GM12864 (cell line): ENCODE measurements around the gene C1orf226.

Experiments
- DNase-seq: peaks from one replicate; pipeline ENCODE4 v3.0.0-alpha.2; 2011; ENCODE audit warnings: low read depth
- H3K4me3 ChIP-seq: 2 replicates; pipeline ENCODE4 v1.5.1; 2011; ENCODE audit warnings: mild to moderate bottlenecking, low read depth, low read length, control low read depth
- TF ChIP-seq, protein P1 (sequence below): IDR thresholded peaks from 2 replicates; pipeline ENCODE4 v1.5.1; 2011; ENCODE audit warnings: low read depth, mild to moderate bottlenecking, moderate library complexity, low read length, control low read depth, inconsistent platforms; ENCODE audit errors: missing control alignments

The C1orf226 gene

DNA sequence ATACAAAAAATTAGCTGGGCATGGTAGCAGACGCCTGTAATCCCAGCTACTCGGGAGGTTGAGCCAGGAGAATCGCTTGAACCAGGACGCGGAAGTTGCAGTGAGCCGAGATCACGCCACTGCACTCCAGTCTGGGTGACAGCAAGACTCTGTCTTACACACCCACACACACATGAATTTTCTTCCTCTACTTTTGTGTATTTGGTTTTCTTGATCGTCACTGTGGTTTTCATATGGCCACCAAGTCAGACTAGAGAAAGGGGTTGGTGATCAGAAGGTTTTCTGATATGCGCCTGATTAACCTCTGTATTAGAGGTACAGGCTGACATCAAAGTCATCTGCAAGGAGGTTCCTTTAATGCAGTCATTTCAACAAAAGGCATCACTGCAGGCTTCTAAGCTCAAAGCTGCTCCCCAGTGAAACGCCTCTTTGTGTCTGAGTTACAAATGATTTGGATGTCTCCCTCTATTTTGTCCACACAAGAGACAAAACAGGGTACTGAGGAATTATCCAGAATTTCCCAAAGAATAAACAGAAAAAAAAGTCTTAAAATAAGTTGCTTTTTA is 19.3 kb downstream of the C1orf226 start:
- TF ChIP-seq, protein P1, sequence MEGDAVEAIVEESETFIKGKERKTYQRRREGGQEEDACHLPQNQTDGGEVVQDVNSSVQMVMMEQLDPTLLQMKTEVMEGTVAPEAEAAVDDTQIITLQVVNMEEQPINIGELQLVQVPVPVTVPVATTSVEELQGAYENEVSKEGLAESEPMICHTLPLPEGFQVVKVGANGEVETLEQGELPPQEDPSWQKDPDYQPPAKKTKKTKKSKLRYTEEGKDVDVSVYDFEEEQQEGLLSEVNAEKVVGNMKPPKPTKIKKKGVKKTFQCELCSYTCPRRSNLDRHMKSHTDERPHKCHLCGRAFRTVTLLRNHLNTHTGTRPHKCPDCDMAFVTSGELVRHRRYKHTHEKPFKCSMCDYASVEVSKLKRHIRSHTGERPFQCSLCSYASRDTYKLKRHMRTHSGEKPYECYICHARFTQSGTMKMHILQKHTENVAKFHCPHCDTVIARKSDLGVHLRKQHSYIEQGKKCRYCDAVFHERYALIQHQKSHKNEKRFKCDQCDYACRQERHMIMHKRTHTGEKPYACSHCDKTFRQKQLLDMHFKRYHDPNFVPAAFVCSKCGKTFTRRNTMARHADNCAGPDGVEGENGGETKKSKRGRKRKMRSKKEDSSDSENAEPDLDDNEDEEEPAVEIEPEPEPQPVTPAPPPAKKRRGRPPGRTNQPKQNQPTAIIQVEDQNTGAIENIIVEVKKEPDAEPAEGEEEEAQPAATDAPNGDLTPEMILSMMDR: no peak
- no peak overlapping the region for H3K4me3 ChIP-seq
- DNase-seq: no peak

DNA sequence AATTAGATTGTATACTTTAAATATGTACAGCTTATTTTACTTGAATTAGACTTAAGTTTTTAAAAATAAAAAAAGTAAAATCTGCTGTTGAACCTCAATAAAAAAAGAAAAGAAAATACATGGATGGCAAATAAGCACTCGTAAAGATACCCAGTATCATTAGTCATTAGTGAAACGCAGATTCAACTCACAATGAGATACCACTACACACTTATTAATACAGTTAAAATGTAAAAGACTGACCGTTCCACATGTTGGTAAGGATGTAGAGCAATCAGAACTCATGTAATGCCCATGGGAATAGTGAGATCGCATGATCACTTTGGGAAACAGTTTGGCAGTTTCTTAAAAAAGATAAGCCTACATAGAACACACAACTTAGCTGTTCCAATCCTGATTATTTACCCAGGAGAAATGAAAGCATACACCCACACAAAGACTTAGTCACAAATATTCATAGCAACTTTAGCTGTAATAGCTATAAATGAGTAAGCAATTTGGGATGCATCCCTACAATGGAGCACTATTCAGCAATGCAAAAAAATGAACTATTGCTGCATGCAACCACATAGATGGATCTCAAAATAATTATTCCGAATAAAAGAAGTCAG is 23.1 kb downstream of the C1orf226 start:
- TF ChIP-seq, protein P1: no peak
- H3K4me3 ChIP-seq: no peak overlapping the region
- DNase-seq: no peak

DNA sequence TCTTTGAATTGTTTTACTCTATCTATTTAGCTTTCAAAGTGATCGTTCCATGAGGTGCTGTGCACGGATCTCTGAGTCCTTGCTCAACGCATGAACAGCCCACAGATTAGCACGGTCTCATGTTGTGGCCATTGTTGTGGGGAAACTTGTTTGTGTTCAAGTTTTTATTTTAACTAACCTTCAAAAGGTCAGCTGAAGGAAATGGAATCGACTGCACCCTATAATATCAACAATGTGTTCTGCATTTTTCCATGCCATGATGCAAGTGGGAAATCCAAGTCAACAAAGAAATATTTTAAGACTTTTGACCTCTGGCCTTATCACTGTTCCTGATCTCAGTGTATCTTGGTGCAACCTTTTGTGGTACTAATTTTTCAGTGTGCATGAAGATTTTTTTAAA is 24.3 kb downstream of the C1orf226 start:
- no peak overlapping the region for H3K4me3 ChIP-seq
- TF ChIP-seq, protein P1: no peak
- DNase-seq: no peak

DNA sequence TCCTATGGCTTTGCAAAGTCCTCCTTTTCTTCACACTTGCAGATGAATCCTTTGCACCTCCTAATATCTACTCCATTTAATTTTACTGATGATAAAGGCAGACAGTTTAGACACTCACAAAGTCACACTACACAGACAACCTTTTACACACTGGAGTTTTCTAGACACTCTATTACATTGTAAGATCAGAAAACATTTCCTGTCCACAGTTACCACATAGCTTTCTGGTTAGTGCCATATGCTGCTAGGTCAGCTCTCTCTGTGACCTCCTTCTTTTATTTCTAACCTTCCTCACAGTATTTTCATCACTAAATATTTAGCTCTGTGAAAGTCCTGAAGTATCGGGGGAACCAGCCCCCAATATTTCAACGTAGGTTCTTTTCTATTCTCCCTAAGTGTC is 25.3 kb downstream of the C1orf226 start:
- no peak for DNase-seq
- no peak overlapping the region for H3K4me3 ChIP-seq
- TF ChIP-seq, protein P1: no peak

DNA sequence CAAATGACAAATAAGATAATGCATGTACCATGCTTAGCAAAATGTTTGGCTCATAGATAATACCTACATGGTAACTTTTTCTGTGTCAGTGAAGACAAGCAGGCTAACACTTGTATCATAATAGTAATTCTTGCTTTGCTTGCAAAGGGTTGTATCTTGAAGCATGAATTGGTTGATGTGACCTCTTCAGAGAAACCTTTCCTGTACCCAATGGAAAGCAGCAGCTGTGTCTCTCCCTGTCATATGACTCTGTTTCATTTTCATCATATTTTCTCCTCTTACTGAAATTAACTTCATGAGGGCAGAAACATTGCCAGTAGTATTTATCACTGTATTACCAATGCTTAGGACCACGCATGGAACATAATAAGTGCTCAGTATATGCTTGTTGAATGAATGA is 26.0 kb downstream of the C1orf226 start:
- H3K4me3 ChIP-seq: no peak overlapping the region
- DNase-seq: no peak
- TF ChIP-seq, protein P1: no peak

DNA sequence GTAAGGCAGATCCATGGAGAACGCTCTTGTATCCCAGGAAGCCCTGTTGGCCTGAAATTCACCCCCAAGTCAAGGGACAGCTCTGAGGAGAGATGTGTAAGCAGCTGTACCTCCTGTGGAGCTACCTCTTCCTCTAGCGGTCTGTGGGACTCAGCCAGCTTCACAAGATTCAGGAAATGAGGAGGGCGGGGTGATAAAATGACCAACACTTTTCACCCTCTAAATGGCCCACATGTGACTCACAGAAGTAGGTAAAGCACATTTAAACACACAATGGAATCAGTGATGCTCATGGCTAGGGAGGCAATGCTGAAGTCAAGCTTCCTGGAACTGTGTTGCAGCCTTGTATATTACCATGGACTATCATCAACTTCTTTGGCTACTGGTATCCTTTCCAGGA is 30.5 kb downstream of the C1orf226 start, which contains the start of gene SH2D1B:
SH2D1B (minus strand) TSS at position 135 of the 400 bp plus-strand sequence; CDS start at position 15, 120 bp downstream.
- no peak for DNase-seq
- no peak within 1 kb of the TSS for H3K4me3 ChIP-seq
- TF ChIP-seq, protein P1: no peak

DNA sequence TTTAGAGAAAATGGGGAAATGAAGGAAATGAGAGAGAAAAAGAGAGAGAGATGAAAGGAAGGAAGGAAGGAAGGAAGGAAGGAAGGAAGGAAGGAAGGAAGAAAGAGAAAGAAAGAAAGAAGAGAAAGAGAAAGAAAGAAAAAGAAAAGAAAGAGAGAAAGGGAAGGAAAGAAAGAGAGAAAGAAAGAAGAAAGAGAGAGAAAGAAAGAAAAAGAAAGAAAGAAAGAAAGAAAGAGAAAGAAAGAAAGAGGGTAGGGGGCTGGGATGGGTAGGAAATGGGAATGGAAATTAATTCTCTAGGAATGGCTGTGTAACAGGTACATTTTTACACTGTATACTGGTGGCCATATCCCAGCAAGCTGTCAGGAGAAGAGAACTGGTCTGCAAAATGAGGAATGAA is 34.7 kb downstream of the C1orf226 start:
- TF ChIP-seq, protein P1: no peak
- no peak for DNase-seq
- no peak overlapping the region for H3K4me3 ChIP-seq
